Panc1 (cell line): Measurements from ENCODE around the gene GRIN2A.

Source experiments
- SIN3A ChIP-seq: IDR thresholded peaks from 2 replicates; pipeline ENCODE4 v1.6.1; 2012; ENCODE audit warnings: low read depth, mild to moderate bottlenecking, low read length, moderate library complexity, borderline replicate concordance; ENCODE audit not compliant: insufficient read depth
- TF ChIP-seq, protein P1 (sequence below): fragments of 450-650 bp; IDR thresholded peaks from 2 replicates; pipeline ENCODE4 v1.5.1; 2017; ENCODE audit warnings: mild to moderate bottlenecking
- TF ChIP-seq, protein P2 (sequence below), 2 experiments: IDR thresholded peaks; 2 replicates each; pipeline ENCODE4 v1.6.1; 2011 to 2012; ENCODE audit warnings: low read depth in 2 of 2, control low read depth in 1 of 2, low read length in 1 of 2, mild to moderate bottlenecking in 1 of 2, moderate library complexity in 1 of 2; ENCODE audit not compliant: insufficient read depth in 1 of 2

GRCh38 chr16:10121897-10122425 is 60.3 kb downstream of the GRIN2A start:
- TF ChIP-seq, protein P1, sequence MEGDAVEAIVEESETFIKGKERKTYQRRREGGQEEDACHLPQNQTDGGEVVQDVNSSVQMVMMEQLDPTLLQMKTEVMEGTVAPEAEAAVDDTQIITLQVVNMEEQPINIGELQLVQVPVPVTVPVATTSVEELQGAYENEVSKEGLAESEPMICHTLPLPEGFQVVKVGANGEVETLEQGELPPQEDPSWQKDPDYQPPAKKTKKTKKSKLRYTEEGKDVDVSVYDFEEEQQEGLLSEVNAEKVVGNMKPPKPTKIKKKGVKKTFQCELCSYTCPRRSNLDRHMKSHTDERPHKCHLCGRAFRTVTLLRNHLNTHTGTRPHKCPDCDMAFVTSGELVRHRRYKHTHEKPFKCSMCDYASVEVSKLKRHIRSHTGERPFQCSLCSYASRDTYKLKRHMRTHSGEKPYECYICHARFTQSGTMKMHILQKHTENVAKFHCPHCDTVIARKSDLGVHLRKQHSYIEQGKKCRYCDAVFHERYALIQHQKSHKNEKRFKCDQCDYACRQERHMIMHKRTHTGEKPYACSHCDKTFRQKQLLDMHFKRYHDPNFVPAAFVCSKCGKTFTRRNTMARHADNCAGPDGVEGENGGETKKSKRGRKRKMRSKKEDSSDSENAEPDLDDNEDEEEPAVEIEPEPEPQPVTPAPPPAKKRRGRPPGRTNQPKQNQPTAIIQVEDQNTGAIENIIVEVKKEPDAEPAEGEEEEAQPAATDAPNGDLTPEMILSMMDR, result no peak
- TF ChIP-seq SIN3A, result no peak
- TF ChIP-seq, protein P2, sequence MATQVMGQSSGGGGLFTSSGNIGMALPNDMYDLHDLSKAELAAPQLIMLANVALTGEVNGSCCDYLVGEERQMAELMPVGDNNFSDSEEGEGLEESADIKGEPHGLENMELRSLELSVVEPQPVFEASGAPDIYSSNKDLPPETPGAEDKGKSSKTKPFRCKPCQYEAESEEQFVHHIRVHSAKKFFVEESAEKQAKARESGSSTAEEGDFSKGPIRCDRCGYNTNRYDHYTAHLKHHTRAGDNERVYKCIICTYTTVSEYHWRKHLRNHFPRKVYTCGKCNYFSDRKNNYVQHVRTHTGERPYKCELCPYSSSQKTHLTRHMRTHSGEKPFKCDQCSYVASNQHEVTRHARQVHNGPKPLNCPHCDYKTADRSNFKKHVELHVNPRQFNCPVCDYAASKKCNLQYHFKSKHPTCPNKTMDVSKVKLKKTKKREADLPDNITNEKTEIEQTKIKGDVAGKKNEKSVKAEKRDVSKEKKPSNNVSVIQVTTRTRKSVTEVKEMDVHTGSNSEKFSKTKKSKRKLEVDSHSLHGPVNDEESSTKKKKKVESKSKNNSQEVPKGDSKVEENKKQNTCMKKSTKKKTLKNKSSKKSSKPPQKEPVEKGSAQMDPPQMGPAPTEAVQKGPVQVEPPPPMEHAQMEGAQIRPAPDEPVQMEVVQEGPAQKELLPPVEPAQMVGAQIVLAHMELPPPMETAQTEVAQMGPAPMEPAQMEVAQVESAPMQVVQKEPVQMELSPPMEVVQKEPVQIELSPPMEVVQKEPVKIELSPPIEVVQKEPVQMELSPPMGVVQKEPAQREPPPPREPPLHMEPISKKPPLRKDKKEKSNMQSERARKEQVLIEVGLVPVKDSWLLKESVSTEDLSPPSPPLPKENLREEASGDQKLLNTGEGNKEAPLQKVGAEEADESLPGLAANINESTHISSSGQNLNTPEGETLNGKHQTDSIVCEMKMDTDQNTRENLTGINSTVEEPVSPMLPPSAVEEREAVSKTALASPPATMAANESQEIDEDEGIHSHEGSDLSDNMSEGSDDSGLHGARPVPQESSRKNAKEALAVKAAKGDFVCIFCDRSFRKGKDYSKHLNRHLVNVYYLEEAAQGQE (IDR thresholded peaks at IDR 0.05; ENCODE audit: insufficient read depth in 1 of 2, low read depth in 2 of 2, low read length in 1 of 2), result no peak
